Fibroblast of pulmonary artery (primary cell): ENCODE results near the gene SOX9.

Experiments used
- DNase-seq: peaks from one replicate; pipeline ENCODE4 v3.0.0-alpha.2; 2010; ENCODE audit warnings: low read depth
- H3K4me3 ChIP-seq: replicated peaks from 2 replicates; pipeline ENCODE4 v1.5.1; 2011; ENCODE audit warnings: low read depth, mild to moderate bottlenecking, control low read depth, low read length, moderate library complexity
- CTCF ChIP-seq: IDR thresholded peaks from 2 replicates; pipeline ENCODE4 v1.5.1; 2011; ENCODE audit warnings: mild to moderate bottlenecking, control low read depth, low read length, inconsistent platforms; ENCODE audit errors: missing control alignments

SOX9 gene

GRCh38 chr17:72126575-72127486, 6.0 kb downstream of the SOX9 start:
- TF ChIP-seq CTCF, result no peak
- peak; percentile 56 for DNase-seq
- H3K4me3 ChIP-seq, result no peak overlapping the region

DNA sequence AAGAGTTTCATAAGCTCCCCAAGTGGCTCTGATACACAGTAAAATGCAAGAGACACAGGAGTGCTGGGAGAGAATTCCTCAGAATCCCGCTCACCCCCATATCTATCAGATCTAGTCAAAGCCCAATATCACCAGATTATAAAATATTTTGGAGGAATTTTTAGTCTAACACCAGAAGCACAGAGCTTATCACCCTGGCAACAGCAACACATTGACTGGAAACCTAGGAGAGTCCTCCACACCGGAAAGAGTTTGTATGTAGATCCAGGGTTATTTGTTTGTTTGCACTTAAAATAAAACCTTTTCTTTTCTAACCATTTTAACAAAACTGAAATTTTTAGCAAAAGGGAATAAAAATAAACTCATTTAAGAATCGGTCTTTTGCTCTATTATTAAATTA, 7.2 kb downstream of the SOX9 start:
- DNase-seq, result no peak
- no peak overlapping the region for H3K4me3 ChIP-seq
- TF ChIP-seq CTCF, result no peak

DNA sequence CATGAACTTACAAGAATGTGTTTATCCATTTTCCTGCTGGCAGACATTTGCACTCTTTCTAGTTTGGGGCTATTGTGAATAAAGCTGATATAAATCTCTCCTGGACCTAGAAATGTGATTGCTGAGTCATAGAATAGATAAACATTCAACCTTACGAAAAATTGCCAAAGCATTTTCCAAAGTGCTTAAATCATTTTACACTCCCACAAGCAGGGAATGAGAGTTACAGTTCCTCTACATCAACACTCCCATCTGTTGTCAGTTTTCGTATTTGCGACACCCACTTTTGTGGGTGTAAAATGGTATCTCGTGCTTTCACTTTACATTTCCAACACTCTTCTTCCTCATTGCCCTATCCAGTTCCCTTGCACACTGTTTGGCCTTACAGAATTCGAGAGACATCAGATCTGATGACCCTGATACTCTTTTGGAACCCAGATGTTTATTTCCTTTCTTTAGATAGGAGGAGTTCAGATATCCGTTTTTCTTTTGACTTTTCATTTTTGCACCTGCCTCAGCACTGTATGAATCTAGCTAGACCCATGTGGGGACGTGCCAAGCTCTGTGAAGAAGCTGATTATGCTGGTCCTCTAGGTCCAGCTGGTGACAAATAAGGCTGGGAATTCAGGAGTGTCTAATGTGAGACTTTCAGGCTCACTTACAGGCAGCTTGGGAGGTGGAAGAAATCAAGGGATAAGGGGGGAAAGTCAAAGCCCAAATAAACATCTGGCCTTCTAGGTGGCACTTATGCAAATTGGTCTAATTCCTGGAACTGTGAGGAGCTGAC, 14.0 kb downstream of the SOX9 start:
- H3K4me3 ChIP-seq, result no peak overlapping the region
- peak; percentile 54 for DNase-seq
- no peak for TF ChIP-seq CTCF

- TF ChIP-seq CTCF, result no peak
- H3K4me3 ChIP-seq, result no peak overlapping the region
- peak; percentile 49 for DNase-seq
These were observed 14.9 kb downstream of the SOX9 start for GRCh38 chr17:72135546-72136325.

GRCh38 chr17:72136692-72137091, 15.9 kb downstream of the SOX9 start:
- H3K4me3 ChIP-seq, result no peak overlapping the region
- TF ChIP-seq CTCF, result no peak
- peak; percentile 51 for DNase-seq

DNA sequence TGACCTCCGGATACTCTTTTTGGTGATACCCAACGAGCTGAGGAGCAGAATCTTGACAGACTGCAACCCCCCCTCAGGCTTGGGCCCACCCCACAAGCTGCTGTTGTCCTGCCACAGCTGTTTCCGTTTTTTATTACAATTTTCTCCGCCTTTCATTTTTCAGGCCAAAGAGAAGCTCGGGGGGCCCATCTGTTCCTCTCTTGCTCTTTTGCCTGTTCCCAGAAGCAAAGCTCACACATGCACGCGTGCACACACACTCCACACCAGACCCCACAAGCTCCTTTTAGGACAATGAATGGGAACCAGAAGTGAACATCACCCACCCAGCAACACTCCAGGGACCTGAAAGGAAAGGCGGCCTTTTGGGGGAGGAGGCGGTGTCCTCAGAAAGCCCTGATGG, 16.3 kb downstream of the SOX9 start:
- DNase-seq, result no peak
- no peak overlapping the region for H3K4me3 ChIP-seq
- TF ChIP-seq CTCF, result no peak
